ENCODE measurements around the gene RAVER1. TPM values are rescaled to one million over a fixed set of nuclear protein-coding genes. Genes with fewer than 3 reads are reported as not detected.

The RAVER1 gene
- total and polyA plus RNA-seq, 2 of the 13 experiments (the other 11 are each of a cell fraction or from before 2014, with no cell fraction given), result 3.6 to 7.9 TPM

DNA sequence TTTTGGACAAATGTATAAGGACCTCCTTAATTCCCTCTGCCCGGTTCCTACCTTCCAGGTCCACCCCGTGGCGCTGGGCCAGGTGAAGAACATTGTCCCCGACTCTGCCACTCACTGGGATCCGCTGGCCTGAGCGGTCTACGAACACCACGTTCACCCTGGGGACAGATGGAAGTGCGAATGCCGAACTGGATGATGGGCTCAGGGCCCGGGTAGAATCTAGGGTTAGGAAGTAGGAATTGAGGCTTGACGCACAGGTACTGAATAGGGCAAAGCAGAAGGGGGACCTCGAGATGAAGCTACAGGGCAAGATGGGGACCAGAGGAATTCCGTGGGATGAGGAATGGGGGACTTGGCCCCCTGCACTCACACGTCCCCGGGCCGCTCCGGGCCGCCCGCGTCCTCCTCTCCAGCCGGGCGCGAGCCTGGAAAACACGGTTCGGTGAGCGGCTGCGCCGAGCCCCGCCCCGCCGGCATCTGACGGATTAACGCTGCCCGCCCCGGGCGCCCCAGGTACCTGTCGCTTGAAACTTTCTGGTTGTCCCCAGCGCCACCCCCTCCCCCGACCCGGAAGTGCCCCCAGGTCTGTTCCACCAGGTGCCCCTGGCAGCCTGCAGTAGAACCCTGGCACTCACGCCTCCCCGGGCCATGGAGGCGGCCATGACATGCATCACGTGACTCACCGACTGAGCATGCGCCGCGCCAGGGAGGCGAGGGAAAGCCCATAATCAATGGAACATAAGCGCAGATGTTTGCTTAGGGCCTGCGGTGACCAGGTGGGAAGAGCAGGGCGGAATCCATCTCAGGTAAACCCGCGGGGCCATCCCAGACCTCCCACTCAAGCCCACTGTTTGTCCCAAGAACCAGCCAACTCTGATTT lies 17.8 kb downstream of the RAVER1 start, which contains the start of gene FDX2 (continued):
- TF ChIP-seq NONO (IDR thresholded peaks at IDR 0.05) (no peak), NONO (CRISPR knock-in tag; conservative IDR thresholded peaks at IDR 0.05) (peak; percentile 69; the same call in 1 of the 2 replicates), SP4 (CRISPR knock-in tag; IDR thresholded peaks at IDR 0.05) (peak; percentile 35; the same call in 1 of the 2 replicates), ZNF331 (CRISPR knock-in tag; IDR thresholded peaks at IDR 0.05) (peak; percentile 23; the same call in 1 of the 2 replicates), ZNF792 (CRISPR knock-in tag; IDR thresholded peaks at IDR 0.05) (0 out of 2 replicates have a peak, but pooled peaks have one; percentile 26), ZNF780A (CRISPR knock-in tag; IDR thresholded peaks at IDR 0.05) (0 out of 2 replicates have a peak, but pooled peaks have one; percentile 30), ZNF766 (CRISPR knock-in tag; IDR thresholded peaks at IDR 0.05; ENCODE audit: borderline replicate concordance) (no peak)
- TF ChIP-seq, protein P1, sequence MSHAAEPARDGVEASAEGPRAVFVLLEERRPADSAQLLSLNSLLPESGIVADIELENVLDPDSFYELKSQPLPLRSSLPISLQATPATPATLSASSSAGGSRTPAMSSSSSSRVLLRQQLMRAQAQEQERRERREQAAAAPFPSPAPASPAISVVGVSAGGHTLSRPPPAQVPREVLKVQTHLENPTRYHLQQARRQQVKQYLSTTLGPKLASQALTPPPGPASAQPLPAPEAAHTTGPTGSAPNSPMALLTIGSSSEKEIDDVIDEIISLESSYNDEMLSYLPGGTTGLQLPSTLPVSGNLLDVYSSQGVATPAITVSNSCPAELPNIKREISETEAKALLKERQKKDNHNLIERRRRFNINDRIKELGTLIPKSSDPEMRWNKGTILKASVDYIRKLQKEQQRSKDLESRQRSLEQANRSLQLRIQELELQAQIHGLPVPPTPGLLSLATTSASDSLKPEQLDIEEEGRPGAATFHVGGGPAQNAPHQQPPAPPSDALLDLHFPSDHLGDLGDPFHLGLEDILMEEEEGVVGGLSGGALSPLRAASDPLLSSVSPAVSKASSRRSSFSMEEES (CRISPR knock-in tag; IDR thresholded peaks at IDR 0.05), result peak; percentile 94
- TF ChIP-seq, protein P2, sequence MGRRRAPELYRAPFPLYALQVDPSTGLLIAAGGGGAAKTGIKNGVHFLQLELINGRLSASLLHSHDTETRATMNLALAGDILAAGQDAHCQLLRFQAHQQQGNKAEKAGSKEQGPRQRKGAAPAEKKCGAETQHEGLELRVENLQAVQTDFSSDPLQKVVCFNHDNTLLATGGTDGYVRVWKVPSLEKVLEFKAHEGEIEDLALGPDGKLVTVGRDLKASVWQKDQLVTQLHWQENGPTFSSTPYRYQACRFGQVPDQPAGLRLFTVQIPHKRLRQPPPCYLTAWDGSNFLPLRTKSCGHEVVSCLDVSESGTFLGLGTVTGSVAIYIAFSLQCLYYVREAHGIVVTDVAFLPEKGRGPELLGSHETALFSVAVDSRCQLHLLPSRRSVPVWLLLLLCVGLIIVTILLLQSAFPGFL (CRISPR knock-in tag; IDR thresholded peaks at IDR 0.05), result no peak
- TF ChIP-seq, protein P3, sequence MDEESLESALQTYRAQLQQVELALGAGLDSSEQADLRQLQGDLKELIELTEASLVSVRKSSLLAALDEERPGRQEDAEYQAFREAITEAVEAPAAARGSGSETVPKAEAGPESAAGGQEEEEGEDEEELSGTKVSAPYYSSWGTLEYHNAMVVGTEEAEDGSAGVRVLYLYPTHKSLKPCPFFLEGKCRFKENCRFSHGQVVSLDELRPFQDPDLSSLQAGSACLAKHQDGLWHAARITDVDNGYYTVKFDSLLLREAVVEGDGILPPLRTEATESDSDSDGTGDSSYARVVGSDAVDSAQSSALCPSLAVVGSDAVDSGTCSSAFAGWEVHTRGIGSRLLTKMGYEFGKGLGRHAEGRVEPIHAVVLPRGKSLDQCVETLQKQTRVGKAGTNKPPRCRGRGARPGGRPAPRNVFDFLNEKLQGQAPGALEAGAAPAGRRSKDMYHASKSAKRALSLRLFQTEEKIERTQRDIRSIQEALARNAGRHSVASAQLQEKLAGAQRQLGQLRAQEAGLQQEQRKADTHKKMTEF (CRISPR knock-in tag; IDR thresholded peaks at IDR 0.05), result peak; percentile 73
- TF ChIP-seq, protein P4, sequence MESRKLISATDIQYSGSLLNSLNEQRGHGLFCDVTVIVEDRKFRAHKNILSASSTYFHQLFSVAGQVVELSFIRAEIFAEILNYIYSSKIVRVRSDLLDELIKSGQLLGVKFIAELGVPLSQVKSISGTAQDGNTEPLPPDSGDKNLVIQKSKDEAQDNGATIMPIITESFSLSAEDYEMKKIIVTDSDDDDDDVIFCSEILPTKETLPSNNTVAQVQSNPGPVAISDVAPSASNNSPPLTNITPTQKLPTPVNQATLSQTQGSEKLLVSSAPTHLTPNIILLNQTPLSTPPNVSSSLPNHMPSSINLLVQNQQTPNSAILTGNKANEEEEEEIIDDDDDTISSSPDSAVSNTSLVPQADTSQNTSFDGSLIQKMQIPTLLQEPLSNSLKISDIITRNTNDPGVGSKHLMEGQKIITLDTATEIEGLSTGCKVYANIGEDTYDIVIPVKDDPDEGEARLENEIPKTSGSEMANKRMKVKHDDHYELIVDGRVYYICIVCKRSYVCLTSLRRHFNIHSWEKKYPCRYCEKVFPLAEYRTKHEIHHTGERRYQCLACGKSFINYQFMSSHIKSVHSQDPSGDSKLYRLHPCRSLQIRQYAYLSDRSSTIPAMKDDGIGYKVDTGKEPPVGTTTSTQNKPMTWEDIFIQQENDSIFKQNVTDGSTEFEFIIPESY (CRISPR knock-in tag; IDR thresholded peaks at IDR 0.05), result peak; percentile 41; the same call in 1 of the 2 replicates
- TF ChIP-seq, protein P5, sequence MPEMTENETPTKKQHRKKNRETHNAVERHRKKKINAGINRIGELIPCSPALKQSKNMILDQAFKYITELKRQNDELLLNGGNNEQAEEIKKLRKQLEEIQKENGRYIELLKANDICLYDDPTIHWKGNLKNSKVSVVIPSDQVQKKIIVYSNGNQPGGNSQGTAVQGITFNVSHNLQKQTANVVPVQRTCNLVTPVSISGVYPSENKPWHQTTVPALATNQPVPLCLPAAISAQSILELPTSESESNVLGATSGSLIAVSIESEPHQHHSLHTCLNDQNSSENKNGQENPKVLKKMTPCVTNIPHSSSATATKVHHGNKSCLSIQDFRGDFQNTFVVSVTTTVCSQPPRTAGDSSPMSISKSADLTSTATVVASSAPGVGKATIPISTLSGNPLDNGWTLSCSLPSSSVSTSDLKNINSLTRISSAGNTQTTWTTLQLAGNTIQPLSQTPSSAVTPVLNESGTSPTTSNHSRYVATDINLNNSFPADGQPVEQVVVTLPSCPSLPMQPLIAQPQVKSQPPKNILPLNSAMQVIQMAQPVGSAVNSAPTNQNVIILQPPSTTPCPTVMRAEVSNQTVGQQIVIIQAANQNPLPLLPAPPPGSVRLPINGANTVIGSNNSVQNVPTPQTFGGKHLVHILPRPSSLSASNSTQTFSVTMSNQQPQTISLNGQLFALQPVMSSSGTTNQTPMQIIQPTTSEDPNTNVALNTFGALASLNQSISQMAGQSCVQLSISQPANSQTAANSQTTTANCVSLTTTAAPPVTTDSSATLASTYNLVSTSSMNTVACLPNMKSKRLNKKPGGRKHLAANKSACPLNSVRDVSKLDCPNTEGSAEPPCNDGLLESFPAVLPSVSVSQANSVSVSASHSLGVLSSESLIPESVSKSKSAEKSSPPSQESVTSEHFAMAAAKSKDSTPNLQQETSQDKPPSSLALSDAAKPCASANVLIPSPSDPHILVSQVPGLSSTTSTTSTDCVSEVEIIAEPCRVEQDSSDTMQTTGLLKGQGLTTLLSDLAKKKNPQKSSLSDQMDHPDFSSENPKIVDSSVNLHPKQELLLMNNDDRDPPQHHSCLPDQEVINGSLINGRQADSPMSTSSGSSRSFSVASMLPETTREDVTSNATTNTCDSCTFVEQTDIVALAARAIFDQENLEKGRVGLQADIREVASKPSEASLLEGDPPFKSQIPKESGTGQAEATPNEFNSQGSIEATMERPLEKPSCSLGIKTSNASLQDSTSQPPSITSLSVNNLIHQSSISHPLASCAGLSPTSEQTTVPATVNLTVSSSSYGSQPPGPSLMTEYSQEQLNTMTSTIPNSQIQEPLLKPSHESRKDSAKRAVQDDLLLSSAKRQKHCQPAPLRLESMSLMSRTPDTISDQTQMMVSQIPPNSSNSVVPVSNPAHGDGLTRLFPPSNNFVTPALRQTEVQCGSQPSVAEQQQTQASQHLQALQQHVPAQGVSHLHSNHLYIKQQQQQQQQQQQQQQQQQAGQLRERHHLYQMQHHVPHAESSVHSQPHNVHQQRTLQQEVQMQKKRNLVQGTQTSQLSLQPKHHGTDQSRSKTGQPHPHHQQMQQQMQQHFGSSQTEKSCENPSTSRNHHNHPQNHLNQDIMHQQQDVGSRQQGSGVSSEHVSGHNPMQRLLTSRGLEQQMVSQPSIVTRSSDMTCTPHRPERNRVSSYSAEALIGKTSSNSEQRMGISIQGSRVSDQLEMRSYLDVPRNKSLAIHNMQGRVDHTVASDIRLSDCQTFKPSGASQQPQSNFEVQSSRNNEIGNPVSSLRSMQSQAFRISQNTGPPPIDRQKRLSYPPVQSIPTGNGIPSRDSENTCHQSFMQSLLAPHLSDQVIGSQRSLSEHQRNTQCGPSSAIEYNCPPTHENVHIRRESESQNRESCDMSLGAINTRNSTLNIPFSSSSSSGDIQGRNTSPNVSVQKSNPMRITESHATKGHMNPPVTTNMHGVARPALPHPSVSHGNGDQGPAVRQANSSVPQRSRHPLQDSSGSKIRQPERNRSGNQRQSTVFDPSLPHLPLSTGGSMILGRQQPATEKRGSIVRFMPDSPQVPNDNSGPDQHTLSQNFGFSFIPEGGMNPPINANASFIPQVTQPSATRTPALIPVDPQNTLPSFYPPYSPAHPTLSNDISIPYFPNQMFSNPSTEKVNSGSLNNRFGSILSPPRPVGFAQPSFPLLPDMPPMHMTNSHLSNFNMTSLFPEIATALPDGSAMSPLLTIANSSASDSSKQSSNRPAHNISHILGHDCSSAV (CRISPR knock-in tag; IDR thresholded peaks at IDR 0.05; ENCODE audit: borderline replicate concordance), result no peak

All from HepG2 (cell line).